Right atrium auricular region (tissue), 2 donors: ENCODE measurements around the gene SYNE2. TPM values are rescaled to one million over a fixed set of nuclear protein-coding genes. Genes with fewer than 3 reads are reported as not detected.

ENCODE experiments used
- DNase-seq: peaks from one replicate; pipeline ENCODE4 v3.0.0-alpha.2; 2019; ENCODE audit warnings: low spot score
- H3K27ac ChIP-seq, 2 donors: fragments of 200-600 bp; sonication (generic); 1 replicate in 1 of 2; 2 replicates in 1 of 2; pipeline ENCODE4 v1.5.1; 2016 to 2019
- H3K27me3 ChIP-seq, 2 donors: fragments of 200-600 bp; sonication (generic); one replicate each; pipeline versions ENCODE4 v1.5.1 to v1.6.0; 2017 to 2019
- H3K36me3 ChIP-seq: fragments of 200-600 bp; sonication (generic); one replicate; pipeline ENCODE4 v1.5.1; 2016
- H3K4me1 ChIP-seq, 2 donors: fragments of 200-600 bp; sonication (generic); one replicate each; pipeline versions ENCODE4 v1.5.1 to v1.6.0; 2017 to 2019
- H3K4me3 ChIP-seq, 2 donors: fragments of 200-600 bp; sonication (generic); 1 replicate in 1 of 2; 2 replicates in 1 of 2; pipeline ENCODE4 v1.5.1; 2017 to 2019; ENCODE audit warnings: mild to moderate bottlenecking in 1 of 2, moderate library complexity in 1 of 2
- H3K9me3 ChIP-seq, 2 donors: fragments of 200-600 bp; sonication (generic); one replicate each; pipeline ENCODE4 v1.5.1; 2019
- CTCF ChIP-seq, 2 donors: fragments of 200-600 bp; sonication (generic); IDR thresholded peaks; one replicate each; pipeline ENCODE4 v1.5.1; 2019; ENCODE audit warnings: antibody characterized with exemption in 2 of 2
- total RNA-seq, 2 donors: library from RNA; depleted of rRNA; stranded (reverse); fragments of >200 nt; gene quantifications; one replicate each; pipeline ENCODE4 v1.1.0, GENCODE V29; 2016

Gene SYNE2
- total RNA-seq, 2 donors from 2014 or later, result 149 to 202 TPM

GRCh38 chr14:64246688-64247087, 393.9 kb downstream of the SYNE2 start:
- Histone ChIP-seq H3K9me3 (no peaks in the 10 kb centered on the region), H3K36me3 (no peaks in the 10 kb centered on the region), H3K27ac (no peak overlapping the region), H3K27me3 (no peaks in the 10 kb centered on the region), H3K4me1 (no peaks in the 10 kb centered on the region), H3K4me3 (no peak overlapping the region)
- no peak for DNase-seq
- TF ChIP-seq CTCF (IDR thresholded peaks at IDR 0.05), result no peak

- no peak for TF ChIP-seq CTCF (IDR thresholded peaks at IDR 0.05)
- no peak for DNase-seq
- no peak overlapping the region for H3K27ac ChIP-seq
- H3K9me3 ChIP-seq, result no peaks in the 10 kb centered on the region
- H3K36me3 ChIP-seq, result no peaks in the 10 kb centered on the region
- H3K4me3 ChIP-seq, result no peak overlapping the region
- H3K27me3 ChIP-seq, result no peaks in the 10 kb centered on the region
- H3K4me1 ChIP-seq, result no peaks in the 10 kb centered on the region
Observed at GRCh38 chr14:64247195-64247594, 394.4 kb downstream of the SYNE2 start.

GRCh38 chr14:64248689-64249088, 395.9 kb downstream of the SYNE2 start:
- no peak for DNase-seq
- no peak for TF ChIP-seq CTCF (IDR thresholded peaks at IDR 0.05)
- H3K4me3 ChIP-seq, result no peak overlapping the region
- no peaks in the 10 kb centered on the region for H3K9me3 ChIP-seq
- no peak overlapping the region for H3K27ac ChIP-seq
- no peaks in the 10 kb centered on the region for H3K4me1 ChIP-seq
- H3K36me3 ChIP-seq, result no peaks in the 10 kb centered on the region
- no peaks in the 10 kb centered on the region for H3K27me3 ChIP-seq

GRCh38 chr14:64249363-64249762, 396.6 kb downstream of the SYNE2 start:
- no peak for TF ChIP-seq CTCF (IDR thresholded peaks at IDR 0.05)

GRCh38 chr14:64253672-64254071, 400.9 kb downstream of the SYNE2 start:
- no peak for TF ChIP-seq CTCF (IDR thresholded peaks at IDR 0.05)
- H3K27ac ChIP-seq, result no peak overlapping the region
- DNase-seq, result no peak
- H3K4me3 ChIP-seq, result no peak overlapping the region
- H3K36me3 ChIP-seq, result no peaks in the 10 kb centered on the region
- H3K27me3 ChIP-seq, result no peaks in the 10 kb centered on the region
- H3K9me3 ChIP-seq, result no peaks in the 10 kb centered on the region
- no peaks in the 10 kb centered on the region for H3K4me1 ChIP-seq

More at GRCh38 chr14:64249363-64249762, 396.6 kb downstream of the SYNE2 start:
- H3K9me3 ChIP-seq, result no peaks in the 10 kb centered on the region
- H3K27ac ChIP-seq, result no peak overlapping the region
- no peaks in the 10 kb centered on the region for H3K4me1 ChIP-seq
- H3K4me3 ChIP-seq, result no peak overlapping the region
- no peaks in the 10 kb centered on the region for H3K36me3 ChIP-seq
- DNase-seq, result no peak
- no peaks in the 10 kb centered on the region for H3K27me3 ChIP-seq

GRCh38 chr14:64255756-64256155, 403.0 kb downstream of the SYNE2 start:
- no peaks in the 10 kb centered on the region for H3K36me3 ChIP-seq
- H3K4me1 ChIP-seq, result no peaks in the 10 kb centered on the region
- DNase-seq, result no peak
- H3K9me3 ChIP-seq, result no peaks in the 10 kb centered on the region
- TF ChIP-seq CTCF (IDR thresholded peaks at IDR 0.05), result no peak
- H3K27ac ChIP-seq, result no peak overlapping the region
- H3K27me3 ChIP-seq, result no peaks in the 10 kb centered on the region
- no peak overlapping the region for H3K4me3 ChIP-seq
